Effector memory CD8-positive, alpha-beta T cell (primary cell): Measurements from ENCODE around the gene RNF224.

Source experiments
- ATAC-seq: fragments of 150-1000 bp; cut with Tn5 transposase; replicated peaks from 2 replicates; pipeline ENCODE4 v1.10.0; 2021; ENCODE audit warnings: mild to moderate bottlenecking, moderate library complexity
- DNase-seq, 3 experiments: peaks; one replicate each; pipeline ENCODE4 v3.0.0; 2021
- H3K27ac Mint-ChIP-seq, 2 donors: one replicate each; pipeline ENCODE4 v1.8.0; 2022; ENCODE audit warnings: mild to moderate bottlenecking in 2 of 2, mixed read lengths in 2 of 2, moderate library complexity in 2 of 2
- H3K27me3 Mint-ChIP-seq, 2 donors: one replicate each; pipeline ENCODE4 v1.8.0; 2022; ENCODE audit warnings: mixed read lengths in 2 of 2
- H3K36me3 Mint-ChIP-seq: one replicate; pipeline ENCODE4 v1.8.0; 2022; ENCODE audit warnings: mild to moderate bottlenecking, moderate library complexity, mixed read lengths; ENCODE audit not compliant: insufficient read depth
- H3K4me1 Mint-ChIP-seq, 2 donors: one replicate each; pipeline ENCODE4 v1.8.0; 2022; ENCODE audit warnings: low read depth in 2 of 2, mixed read lengths in 2 of 2
- H3K4me3 Mint-ChIP-seq, 2 donors: one replicate each; pipeline ENCODE4 v1.8.0; 2022; ENCODE audit warnings: mild to moderate bottlenecking in 2 of 2, mixed read lengths in 2 of 2, moderate library complexity in 2 of 2
- H3K9me3 Mint-ChIP-seq, 2 donors: one replicate each; pipeline ENCODE4 v1.8.0; 2022; ENCODE audit warnings: mixed read lengths in 2 of 2
- total RNA-seq, 9 experiments: gene quantifications; one replicate each; lab custom pipeline; 2026; lab: John Stamatoyannopoulos, UW

RNF224 gene
- 0 to 0.21 (median 0) reads per million in 9 experiments for total RNA-seq

- H3K4me1 Mint-ChIP-seq: peaks cover 4 to 5% of the 10 kb centered on the region in 2 donors
These were observed at the start of gene RNF224 for GRCh38 chr9:137227054-137227852. Gene RNF224 (plus strand): TSS chr9:137227502. CDS start chr9:137228336, 834 bp downstream.

GRCh38 chr9:137178201-137178938, 48.9 kb upstream of the RNF224 start:
- Mint-ChIP-seq H3K4me1 (peaks cover 0 to 8% of the 10 kb centered on the region in 2 donors), H3K27ac (no peak overlapping the region), H3K9me3 (no peaks in the 10 kb centered on the region), H3K27me3 (peaks cover 0 to 3% of the 10 kb centered on the region in 2 donors), H3K36me3 (peaks cover 33% of the 10 kb centered on the region), H3K4me3 (no peak overlapping the region)
- DNase-seq (no peak), ATAC-seq (no peak)

More at GRCh38 chr9:137227054-137227852, at the start of gene RNF224:
- ATAC-seq: peak; percentile 40
- no peaks in the 10 kb centered on the region for H3K9me3 Mint-ChIP-seq
- peaks cover 9% of the 10 kb centered on the region for H3K36me3 Mint-ChIP-seq
- H3K27me3 Mint-ChIP-seq: peaks cover 14 to 24% of the 10 kb centered on the region in 2 donors
- H3K27ac Mint-ChIP-seq: peak within 1 kb of the TSS in 1 of 2 donors; percentile 8
- DNase-seq: peak; percentile 77 to 82 (median 81)
- no peak within 1 kb of the TSS for H3K4me3 Mint-ChIP-seq

GRCh38 chr9:137178939-137179630, 48.2 kb upstream of the RNF224 start:
- H3K27ac Mint-ChIP-seq: no peak overlapping the region
- peaks cover 40% of the 10 kb centered on the region for H3K36me3 Mint-ChIP-seq
- no peaks in the 10 kb centered on the region for H3K27me3 Mint-ChIP-seq
- no peak for DNase-seq
- H3K9me3 Mint-ChIP-seq: no peaks in the 10 kb centered on the region
- ATAC-seq: no peak
- peaks cover 1 to 8% of the 10 kb centered on the region in 2 donors for H3K4me1 Mint-ChIP-seq
- H3K4me3 Mint-ChIP-seq: no peak overlapping the region

GRCh38 chr9:137179761-137180160, 47.5 kb upstream of the RNF224 start:
- Mint-ChIP-seq H3K27ac (no peak overlapping the region), H3K27me3 (no peaks in the 10 kb centered on the region), H3K4me1 (peaks cover 7 to 14% of the 10 kb centered on the region in 2 donors), H3K36me3 (peaks cover 47% of the 10 kb centered on the region), H3K4me3 (no peak overlapping the region), H3K9me3 (no peaks in the 10 kb centered on the region)
- DNase-seq (no peak), ATAC-seq (no peak)

GRCh38 chr9:137180491-137180890, 46.8 kb upstream of the RNF224 start:
- ATAC-seq (no peak), DNase-seq (no peak)
- Mint-ChIP-seq H3K27me3 (no peaks in the 10 kb centered on the region), H3K27ac (no peak overlapping the region), H3K36me3 (peaks cover 48% of the 10 kb centered on the region), H3K4me1 (peaks cover 7 to 16% of the 10 kb centered on the region in 2 donors), H3K9me3 (no peaks in the 10 kb centered on the region), H3K4me3 (no peak overlapping the region)

- Mint-ChIP-seq H3K4me3 (no peak overlapping the region), H3K36me3 (peaks cover 46% of the 10 kb centered on the region), H3K27me3 (no peaks in the 10 kb centered on the region), H3K4me1 (peaks cover 11 to 12% of the 10 kb centered on the region in 2 donors), H3K9me3 (no peaks in the 10 kb centered on the region), H3K27ac (no peak overlapping the region)
- no peak for ATAC-seq
- no peak for DNase-seq
These were observed 45.6 kb upstream of the RNF224 start for GRCh38 chr9:137181680-137182079.

- no peaks in the 10 kb centered on the region for H3K27me3 Mint-ChIP-seq
- peaks cover 20 to 21% of the 10 kb centered on the region in 2 donors for H3K4me1 Mint-ChIP-seq
- DNase-seq (no peak), ATAC-seq (no peak)
- H3K4me3 Mint-ChIP-seq: no peak overlapping the region
- H3K27ac Mint-ChIP-seq: no peak overlapping the region
- H3K9me3 Mint-ChIP-seq: no peaks in the 10 kb centered on the region
- peaks cover 48% of the 10 kb centered on the region for H3K36me3 Mint-ChIP-seq
These were observed 44.5 kb upstream of the RNF224 start for GRCh38 chr9:137182836-137183235.

- no peak overlapping the region for H3K27ac Mint-ChIP-seq
- H3K36me3 Mint-ChIP-seq: peaks cover 53% of the 10 kb centered on the region
- peaks cover 22 to 26% of the 10 kb centered on the region in 2 donors for H3K4me1 Mint-ChIP-seq
- no peaks in the 10 kb centered on the region for H3K9me3 Mint-ChIP-seq
- no peaks in the 10 kb centered on the region for H3K27me3 Mint-ChIP-seq
- no peak for DNase-seq
- ATAC-seq: no peak
- no peak overlapping the region for H3K4me3 Mint-ChIP-seq
These were observed 43.2 kb upstream of the RNF224 start for GRCh38 chr9:137183980-137184595.

GRCh38 chr9:137184881-137185660, 42.2 kb upstream of the RNF224 start:
- no peak for DNase-seq
- Mint-ChIP-seq H3K27ac (no peak overlapping the region), H3K4me1 (peaks cover 32 to 33% of the 10 kb centered on the region in 2 donors), H3K9me3 (no peaks in the 10 kb centered on the region), H3K4me3 (no peak overlapping the region), H3K27me3 (no peaks in the 10 kb centered on the region), H3K36me3 (peaks cover 59% of the 10 kb centered on the region)
- no peak for ATAC-seq

GRCh38 chr9:137185921-137186320, 41.4 kb upstream of the RNF224 start:
- DNase-seq (no peak), ATAC-seq (no peak)
- H3K36me3 Mint-ChIP-seq: peaks cover 63% of the 10 kb centered on the region
- H3K27me3 Mint-ChIP-seq: no peaks in the 10 kb centered on the region
- no peaks in the 10 kb centered on the region for H3K9me3 Mint-ChIP-seq
- peaks cover 36 to 37% of the 10 kb centered on the region in 2 donors for H3K4me1 Mint-ChIP-seq
- H3K4me3 Mint-ChIP-seq: no peak overlapping the region
- no peak overlapping the region for H3K27ac Mint-ChIP-seq

- DNase-seq (no peak), ATAC-seq (no peak)
- Mint-ChIP-seq H3K27me3 (no peaks in the 10 kb centered on the region), H3K4me3 (peak overlapping the region; percentile 91 to 92), H3K27ac (no peak overlapping the region), H3K9me3 (no peaks in the 10 kb centered on the region), H3K4me1 (peaks cover 36 to 40% of the 10 kb centered on the region in 2 donors), H3K36me3 (peaks cover 61% of the 10 kb centered on the region)
These were observed 40.9 kb upstream of the RNF224 start for GRCh38 chr9:137186385-137186784.

- peak overlapping the region; percentile 82 to 95 for H3K27ac Mint-ChIP-seq
- no peaks in the 10 kb centered on the region for H3K9me3 Mint-ChIP-seq
- H3K27me3 Mint-ChIP-seq: no peaks in the 10 kb centered on the region
- H3K4me3 Mint-ChIP-seq: peak overlapping the region; percentile 91 to 92
- H3K36me3 Mint-ChIP-seq: peaks cover 51% of the 10 kb centered on the region
- no peak for DNase-seq
- peaks cover 36 to 40% of the 10 kb centered on the region in 2 donors for H3K4me1 Mint-ChIP-seq
- no peak for ATAC-seq
These were observed 39.9 kb upstream of the RNF224 start for GRCh38 chr9:137187386-137187785.
